Aorta (tissue), 4 donors: ENCODE data around the gene GTSF1L. TPM values are rescaled to one million over a fixed set of nuclear protein-coding genes. Genes with fewer than 3 reads are reported as not detected.

Source experiments
- polyA plus RNA-seq, 2 donors: library from polyadenylated mRNA; stranded (reverse); fragments of 200-250 nt; gene quantifications; one replicate each; pipeline ENCODE4 v1.2.3, GENCODE V29; 2013
- total RNA-seq, 2 donors: library from RNA; stranded (reverse); fragmentation: NEBNext Ultra II Directional; extraction: Animal tissue kit (Norgen Biotek cat#: 25700); gene quantifications; one replicate each; pipeline ENCODE4 v1.2.1, GENCODE V29; 2021
- donor health status: healthy with polysubstance abuse.
- donor health status: Bipolar disorder and iron deficiency.
- donor health status: DM: no; HTN: no; CAD: no.
- donor health status: DM: yes; HTN: yes; CAD: no.

The GTSF1L gene
- total and polyA plus RNA-seq, 4 donors, result not detected

Other genes with a start within 250 kb of the GTSF1L start
- gene L3MBTL1, start 219.3 kb downstream of the GTSF1L start, total RNA-seq, result 10 to 100 TPM; 14.3 to 24.3 TPM
- 10 to 100 TPM in 1 of 2 donors, 1 to 10 TPM in 1; 2.9 to 11.6 TPM for gene L3MBTL1, start 219.3 kb downstream of the GTSF1L start, polyA plus RNA-seq
- 1 to 10 TPM; 2.7 to 3.4 TPM for gene SGK2, start 168.0 kb downstream of the GTSF1L start, total RNA-seq
- gene SGK2, start 168.0 kb downstream of the GTSF1L start, polyA plus RNA-seq, result 1 to 10 TPM; 2.7 to 5.0 TPM
- 10 to 100 TPM; 24.9 to 38.5 TPM for gene IFT52, start 136.1 kb downstream of the GTSF1L start, total RNA-seq
- 10 to 100 TPM; 20.5 to 32.3 TPM for gene IFT52, start 136.1 kb downstream of the GTSF1L start, polyA plus RNA-seq
- under 1 TPM; 0.84 to 0.94 TPM for gene MYBL2, start 59.9 kb downstream of the GTSF1L start, total RNA-seq
- 1 to 10 TPM in 1 of 2 donors, under 1 TPM in 1; 0.20 to 1.3 TPM for gene MYBL2, start 59.9 kb downstream of the GTSF1L start, polyA plus RNA-seq
- 10 to 100 TPM; 11.9 to 17.2 TPM for gene TOX2, start 187.8 kb upstream of the GTSF1L start, total RNA-seq
- 1 to 10 TPM; 1.1 to 6.8 TPM for gene TOX2, start 187.8 kb upstream of the GTSF1L start, polyA plus RNA-seq